HEK293T (cell line): Measurements from ENCODE around the gene XK.

Source experiments
- ARNT ChIP-seq: fragments of 450-650 bp; IDR thresholded peaks from 2 replicates; pipeline ENCODE4 v1.6.1; 2017; ENCODE audit warnings: mild to moderate bottlenecking
- ELF4 ChIP-seq: fragments of 450-650 bp; IDR thresholded peaks from 2 replicates; pipeline ENCODE4 v1.6.1; 2017; ENCODE audit warnings: antibody characterized with exemption
- FOXM1 ChIP-seq: fragments of 450-650 bp; IDR thresholded peaks from 2 replicates; pipeline ENCODE4 v1.6.1; 2017; ENCODE audit warnings: mild to moderate bottlenecking, borderline replicate concordance
- HDGF ChIP-seq: fragments of 450-650 bp; IDR thresholded peaks from 2 replicates; pipeline ENCODE4 v1.6.1; 2017; ENCODE audit warnings: antibody characterized with exemption, borderline replicate concordance
- NFRKB ChIP-seq: fragments of 450-650 bp; IDR thresholded peaks from 2 replicates; pipeline ENCODE4 v1.6.1; 2016; ENCODE audit warnings: mild to moderate bottlenecking, moderate library complexity
- SUZ12 ChIP-seq: fragments of 450-650 bp; IDR thresholded peaks from 2 replicates; pipeline ENCODE4 v1.6.1; 2016; ENCODE audit warnings: mild to moderate bottlenecking
- TARDBP ChIP-seq: fragments of 450-650 bp; IDR thresholded peaks from 2 replicates; pipeline ENCODE4 v1.6.1; 2016
- ZNF384 ChIP-seq: fragments of 450-650 bp; IDR thresholded peaks from 2 replicates; pipeline ENCODE4 v1.6.1; 2016

DNA sequence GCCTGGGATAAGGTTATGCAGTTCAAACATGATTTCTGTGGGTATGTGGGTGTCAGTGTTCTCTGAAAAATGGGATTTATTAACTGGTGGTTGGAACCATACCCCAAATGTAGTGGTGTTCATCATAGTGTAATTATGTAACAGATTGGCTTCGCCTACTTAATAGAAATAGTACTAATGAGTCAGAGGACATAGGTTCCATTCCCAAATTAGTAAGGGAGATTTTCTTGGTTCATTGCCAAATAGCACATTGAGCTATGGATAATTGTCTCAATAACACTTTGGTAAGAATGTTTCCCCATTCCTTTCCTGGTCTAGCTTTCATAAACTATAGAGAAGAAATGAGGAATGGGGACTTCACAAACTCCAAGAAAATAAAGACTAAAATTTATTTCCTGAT lies 73.8 kb downstream of the XK start:
- no peak for TF ChIP-seq ARNT
- TF ChIP-seq ZNF384 = no peak
- no peak for TF ChIP-seq ELF4
- TF ChIP-seq HDGF = no peak
- TF ChIP-seq FOXM1 = no peak
- TF ChIP-seq NFRKB = no peak
- no peak for TF ChIP-seq TARDBP
- no peak for TF ChIP-seq SUZ12
